HG03521 (cell line): Measurements from ENCODE around the gene TKT.
"Not testable (repeated sequence)": the region's sequence is repeated elsewhere in the genome, so short reads cannot be mapped to it uniquely, and the experiment has no call there.

ENCODE experiments used
- ATAC-seq: cut with Tn5 transposase; IDR thresholded peaks from one replicate; pipeline ENCODE4 v1.9.1; 2021; ENCODE audit warnings: mild to moderate bottlenecking, moderate library complexity; ENCODE audit not compliant: unreplicated experiment

The TKT gene, protein sequence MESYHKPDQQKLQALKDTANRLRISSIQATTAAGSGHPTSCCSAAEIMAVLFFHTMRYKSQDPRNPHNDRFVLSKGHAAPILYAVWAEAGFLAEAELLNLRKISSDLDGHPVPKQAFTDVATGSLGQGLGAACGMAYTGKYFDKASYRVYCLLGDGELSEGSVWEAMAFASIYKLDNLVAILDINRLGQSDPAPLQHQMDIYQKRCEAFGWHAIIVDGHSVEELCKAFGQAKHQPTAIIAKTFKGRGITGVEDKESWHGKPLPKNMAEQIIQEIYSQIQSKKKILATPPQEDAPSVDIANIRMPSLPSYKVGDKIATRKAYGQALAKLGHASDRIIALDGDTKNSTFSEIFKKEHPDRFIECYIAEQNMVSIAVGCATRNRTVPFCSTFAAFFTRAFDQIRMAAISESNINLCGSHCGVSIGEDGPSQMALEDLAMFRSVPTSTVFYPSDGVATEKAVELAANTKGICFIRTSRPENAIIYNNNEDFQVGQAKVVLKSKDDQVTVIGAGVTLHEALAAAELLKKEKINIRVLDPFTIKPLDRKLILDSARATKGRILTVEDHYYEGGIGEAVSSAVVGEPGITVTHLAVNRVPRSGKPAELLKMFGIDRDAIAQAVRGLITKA

DNA sequence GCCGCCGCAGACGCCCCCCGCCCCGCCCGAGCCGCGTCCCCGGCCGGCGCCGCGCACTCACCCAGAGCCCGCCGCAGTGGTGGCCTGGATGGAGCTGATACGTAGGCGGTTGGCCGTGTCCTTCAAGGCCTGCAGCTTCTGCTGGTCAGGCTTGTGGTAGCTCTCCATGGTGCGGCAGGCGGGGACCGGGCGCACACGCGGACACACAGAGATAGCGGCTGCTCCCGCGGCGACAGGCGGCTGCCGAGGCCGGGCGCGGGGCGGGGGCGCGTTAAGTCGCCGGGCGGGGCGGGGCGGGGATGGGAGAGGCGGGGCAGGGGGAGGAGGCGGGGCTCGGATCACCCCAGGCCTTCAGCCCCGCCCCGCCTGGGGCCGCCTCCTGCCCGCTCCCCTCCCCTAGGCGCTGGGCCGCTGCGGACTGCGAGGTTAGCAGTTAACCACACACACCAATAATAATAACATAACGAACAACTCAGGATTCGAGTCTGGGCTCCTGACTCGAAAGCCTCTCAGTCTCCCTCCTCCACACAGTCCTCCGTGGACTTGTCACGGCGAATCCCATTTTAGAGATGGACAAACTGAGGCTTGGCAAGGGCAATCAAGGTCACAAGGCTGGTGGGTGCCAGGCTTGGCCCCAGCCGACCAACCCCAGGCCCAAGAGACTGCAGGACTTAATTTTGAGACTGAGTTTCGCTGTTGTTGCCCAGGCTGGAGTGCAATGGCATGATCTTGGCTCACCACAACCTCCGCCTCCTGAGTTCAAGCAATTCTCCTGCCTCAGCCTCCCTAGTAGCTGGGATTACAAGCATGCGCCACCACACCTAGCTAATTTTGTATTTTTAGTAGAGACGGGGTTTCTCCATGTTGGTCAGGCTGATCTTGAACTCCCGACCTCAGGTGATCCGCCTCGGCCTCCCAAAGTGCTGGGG is at the start of gene TKT:
TKT (minus strand) TSS at position 248 of the 929 bp plus-strand sequence; CDS start at position 168, 80 bp downstream.
- peak; percentile 49 for ATAC-seq

DNA sequence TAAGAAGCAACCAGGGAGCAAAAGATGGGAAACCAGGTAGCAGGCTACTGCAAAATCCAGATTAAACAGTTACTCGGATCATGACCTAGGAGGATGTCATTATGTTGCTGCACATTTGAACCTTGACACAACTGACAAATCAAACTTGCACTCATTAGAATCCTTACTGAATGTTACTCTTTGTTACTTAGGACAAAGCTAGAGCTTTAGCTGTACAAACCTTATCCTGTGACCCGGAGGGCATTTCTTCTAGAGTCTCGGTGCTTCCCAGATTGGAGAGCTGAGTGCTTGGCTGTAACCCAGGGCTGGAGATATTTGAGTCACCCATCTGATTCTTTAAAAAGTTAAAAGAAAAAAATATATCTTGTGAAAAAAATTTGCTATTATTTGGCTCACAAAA is 48.1 kb upstream of the TKT start:
- no peak for ATAC-seq

DNA sequence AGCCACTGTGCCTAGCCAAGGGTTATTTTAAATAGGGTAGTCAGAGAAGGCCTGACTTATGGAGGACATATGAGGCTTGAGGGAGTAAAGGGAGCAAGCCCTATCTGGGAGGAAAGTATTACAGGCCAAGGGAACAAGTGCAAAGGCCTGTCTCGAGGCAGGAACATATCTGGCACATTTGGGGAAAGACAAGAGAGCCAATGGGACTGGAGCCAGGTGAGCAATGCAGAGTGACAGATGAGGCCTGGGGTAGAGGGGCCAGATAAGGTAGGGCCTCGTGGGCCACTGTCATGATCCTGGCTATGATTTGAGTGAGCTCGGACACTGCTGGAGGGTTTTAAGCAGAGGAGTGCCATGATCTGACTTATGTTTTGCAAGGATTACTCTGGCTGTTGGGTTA is 47.7 kb upstream of the TKT start:
- no peak for ATAC-seq

DNA sequence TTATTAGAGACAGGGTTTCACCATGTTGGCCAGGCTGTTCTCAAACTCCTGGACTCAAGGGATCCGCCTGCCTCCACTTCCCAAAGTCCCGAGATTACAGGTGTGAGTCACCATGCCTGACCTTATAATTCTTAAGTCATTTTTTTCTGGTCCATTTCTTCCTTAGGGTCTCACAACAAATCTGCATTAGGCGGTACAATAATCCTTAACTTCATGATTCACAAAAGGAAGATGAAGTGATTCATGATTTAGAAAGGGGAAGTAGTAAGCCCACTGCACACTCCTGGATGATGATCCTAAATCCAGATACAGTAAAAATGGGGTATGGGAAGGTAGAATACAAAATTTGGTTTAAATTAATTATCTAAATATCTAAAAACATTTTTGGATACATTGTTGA is 45.0 kb upstream of the TKT start:
- ATAC-seq, result no peak

DNA sequence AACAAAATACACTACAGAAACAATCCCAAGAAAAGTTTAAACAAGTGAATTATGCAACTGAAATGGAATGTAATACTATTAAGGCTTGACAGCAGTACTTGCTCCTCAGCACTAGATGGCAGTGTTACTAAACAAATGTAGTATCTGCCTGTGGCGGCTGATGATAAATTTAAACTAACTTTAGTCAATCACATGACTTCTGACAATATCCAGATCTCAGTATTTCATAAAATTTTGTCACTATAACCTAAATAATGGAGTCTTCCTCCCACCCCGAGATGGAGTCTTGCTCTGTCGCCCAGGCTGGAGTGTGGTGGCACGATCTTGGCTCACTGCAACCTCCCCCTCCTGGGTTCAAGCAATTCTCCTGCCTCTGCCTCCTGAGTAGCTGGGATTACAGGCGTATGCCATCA is 43.8 kb upstream of the TKT start:
- ATAC-seq, result not testable (repeated sequence)

DNA sequence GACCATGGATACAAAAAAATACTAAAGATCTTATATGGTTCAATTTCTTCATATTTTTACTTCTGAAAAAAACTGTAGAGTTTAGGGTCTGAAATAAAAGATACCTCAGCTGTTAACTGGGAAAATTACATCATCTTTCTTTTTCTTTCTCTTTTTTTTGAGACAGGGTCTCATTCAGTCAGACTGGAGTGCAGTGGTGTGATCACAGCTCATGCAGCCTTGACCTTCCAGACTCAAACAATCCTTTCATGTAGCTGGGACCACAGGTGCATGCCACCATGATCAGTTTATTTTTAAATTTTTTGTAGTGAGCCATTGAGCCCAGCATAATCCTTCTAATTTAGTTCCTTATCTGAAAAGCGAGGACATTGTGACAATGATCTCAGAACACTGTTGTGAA is 39.6 kb upstream of the TKT start:
- ATAC-seq, result no peak

DNA sequence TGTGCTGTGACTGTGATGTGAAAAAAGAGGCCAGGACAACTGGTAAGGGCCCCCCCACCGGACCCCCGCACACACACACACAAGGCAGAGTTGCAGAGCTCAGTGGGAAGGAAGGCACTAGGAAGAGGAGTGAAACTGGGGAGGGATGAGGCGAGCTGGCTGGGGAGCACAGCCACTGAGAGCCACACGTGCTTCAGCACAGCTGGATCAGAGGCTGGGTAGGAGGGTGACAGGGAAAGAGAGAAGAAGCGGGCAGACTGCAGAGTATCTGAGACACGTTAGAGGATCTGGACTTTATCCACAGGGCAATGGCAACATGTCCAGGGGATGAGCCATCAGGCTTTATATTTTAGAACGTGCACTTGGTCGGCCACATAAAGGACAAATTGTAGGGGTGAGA is 38.0 kb upstream of the TKT start:
- ATAC-seq, result no peak

DNA sequence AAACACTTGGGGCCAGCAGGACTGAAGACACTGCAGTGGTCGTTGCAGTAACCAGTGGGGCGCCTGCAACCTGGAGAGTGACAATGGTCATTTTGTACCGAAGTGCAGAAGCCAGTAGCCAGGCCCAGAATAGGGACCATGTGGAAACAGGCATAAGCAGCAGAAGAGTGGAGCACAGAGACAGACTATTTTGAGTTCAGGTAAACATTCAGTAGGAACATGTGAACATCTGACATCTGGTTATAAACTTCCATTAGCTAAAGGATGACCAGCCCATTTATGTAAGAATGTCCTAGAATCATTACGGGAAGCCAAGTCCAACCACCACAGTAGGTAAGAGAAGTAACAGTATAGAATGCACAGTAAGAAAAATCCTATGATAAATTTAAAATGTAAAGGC is 32.4 kb upstream of the TKT start:
- ATAC-seq, result no peak

DNA sequence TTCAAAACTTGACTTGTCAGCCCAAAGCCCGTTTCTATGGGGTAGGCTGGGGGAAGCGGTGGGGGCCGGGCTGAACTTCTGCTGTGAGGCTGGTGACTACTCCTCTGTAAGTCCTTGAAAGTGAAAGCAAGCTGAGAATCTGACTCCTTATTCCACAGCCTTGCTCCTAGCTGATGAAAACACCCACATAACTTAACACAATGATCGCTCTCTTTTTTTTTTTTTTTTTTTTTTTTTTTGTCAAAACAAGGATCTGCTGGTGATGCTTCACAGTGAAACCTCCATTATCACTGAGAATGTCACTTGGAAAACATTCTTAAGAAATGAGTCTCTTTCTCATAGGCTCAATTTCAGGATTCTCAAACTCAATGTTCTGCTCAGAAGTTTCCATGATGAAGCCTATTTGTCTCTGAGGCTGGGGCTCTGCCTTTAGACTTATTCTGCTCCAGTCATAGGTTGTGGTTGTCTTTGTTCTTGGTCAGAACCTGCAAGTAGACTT is 31.4 kb upstream of the TKT start:
- no peak for ATAC-seq

DNA sequence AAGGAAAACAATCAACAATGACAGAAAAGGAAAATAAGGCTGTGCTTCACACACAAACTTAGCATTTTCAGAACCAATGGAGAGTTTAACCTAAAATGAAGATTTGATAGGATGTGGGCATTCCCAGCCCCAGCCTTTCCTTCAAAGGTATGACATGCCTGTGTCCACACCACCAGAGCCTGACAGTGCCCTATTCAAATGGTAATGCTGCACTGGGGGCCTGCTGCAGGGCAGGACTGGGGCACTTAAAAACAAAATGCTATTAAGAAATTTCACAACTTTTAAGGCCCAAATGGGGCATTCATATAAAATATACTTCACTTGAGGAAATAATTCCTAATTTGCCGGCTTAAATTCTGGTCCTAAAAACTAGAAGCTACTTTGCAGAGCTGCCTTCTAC is 30.9 kb upstream of the TKT start:
- ATAC-seq, result no peak

DNA sequence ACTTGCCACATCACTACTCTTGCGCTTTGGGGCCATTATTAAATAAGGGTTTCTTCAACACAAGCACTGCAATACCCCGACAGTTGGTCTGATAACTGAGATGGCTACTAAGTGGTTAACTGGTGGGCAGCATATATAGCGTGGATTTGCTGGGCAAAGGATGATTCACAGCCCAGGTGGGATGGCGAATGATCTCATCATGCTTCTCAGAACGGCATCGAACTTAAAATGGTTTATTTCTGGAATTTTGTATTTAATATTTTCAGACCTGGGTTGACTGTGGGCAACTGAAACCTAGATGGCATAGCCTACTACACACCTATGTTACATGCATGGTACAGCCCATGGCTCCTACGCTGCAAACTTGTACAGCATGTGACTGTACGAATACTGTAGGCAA is 26.8 kb upstream of the TKT start:
- no peak for ATAC-seq

DNA sequence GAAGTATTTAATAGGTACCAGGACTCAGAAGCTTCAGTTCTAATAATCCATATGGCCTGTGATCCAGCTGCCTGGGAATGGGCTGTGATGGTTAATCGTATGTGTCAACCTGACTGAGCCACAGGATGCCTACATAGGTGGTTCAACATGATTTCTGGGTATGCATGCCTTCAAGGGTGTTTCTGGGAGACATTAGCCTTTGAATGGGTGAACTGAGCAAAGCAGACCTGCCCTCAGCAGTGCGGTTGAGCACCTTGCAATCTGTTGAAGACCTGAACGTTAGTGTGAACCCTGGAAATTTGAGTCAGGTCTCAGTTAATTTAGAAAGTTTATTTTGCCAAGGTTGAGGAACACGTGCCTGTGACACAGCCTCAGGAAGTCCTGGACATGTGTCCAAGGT is 22.8 kb upstream of the TKT start:
- ATAC-seq, result no peak

DNA sequence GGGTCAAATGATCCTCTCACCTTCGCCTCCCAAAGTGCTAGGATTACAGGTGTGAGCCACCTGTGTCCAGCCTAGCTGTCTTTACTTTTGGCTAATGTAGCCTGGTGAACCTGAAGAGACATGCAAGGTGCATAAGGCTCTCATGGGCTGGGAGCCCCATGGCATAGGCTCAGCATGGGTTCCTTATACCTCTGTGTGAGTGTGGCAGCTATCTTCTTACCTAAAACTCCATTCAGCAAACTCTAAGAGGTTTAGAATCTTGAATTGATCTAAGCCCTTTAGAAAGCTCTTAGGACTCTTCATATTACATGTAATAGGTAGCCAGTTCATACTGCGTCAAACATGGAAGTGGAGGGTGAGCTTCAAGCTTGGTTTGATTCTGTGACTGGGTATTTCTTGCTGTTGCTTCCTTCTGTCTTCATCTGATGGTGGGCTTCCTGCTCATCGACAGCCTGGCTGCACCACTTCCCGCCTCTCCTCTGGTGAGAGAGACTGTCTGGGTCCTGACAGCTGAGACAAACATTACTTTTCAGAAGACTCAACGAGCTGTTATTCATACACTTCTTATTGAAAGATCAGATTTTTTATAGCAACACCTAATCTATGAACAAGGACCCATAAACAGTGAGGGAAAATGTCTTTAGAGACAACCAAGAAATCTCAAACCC is 19.2 kb upstream of the TKT start:
- ATAC-seq, result no peak

DNA sequence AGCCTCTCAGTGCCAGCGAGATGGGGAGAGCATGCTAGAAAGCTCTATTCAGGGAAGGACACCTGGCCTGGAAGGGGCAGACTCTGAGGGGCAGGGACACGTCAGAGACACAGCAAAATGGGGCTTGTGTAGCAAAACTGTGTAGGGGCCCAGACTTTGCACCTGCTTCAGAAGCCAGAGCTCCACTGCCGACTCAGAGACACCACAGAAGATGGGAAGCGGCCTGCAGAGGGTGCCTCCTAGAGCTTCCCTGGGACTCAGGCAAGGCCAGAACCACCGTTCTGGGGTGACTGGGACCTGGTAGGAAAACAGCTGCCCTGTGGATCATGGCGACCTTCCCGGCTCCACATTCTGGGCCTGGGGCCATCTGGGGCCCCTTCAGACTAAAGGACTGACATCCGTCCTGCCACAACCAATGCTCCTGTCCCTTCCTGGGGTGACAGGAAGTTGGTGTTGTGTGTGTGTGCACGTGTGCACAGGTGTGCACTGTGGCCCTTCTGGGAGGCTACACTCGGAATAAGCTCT is 17.4 kb upstream of the TKT start:
- ATAC-seq, result no peak

DNA sequence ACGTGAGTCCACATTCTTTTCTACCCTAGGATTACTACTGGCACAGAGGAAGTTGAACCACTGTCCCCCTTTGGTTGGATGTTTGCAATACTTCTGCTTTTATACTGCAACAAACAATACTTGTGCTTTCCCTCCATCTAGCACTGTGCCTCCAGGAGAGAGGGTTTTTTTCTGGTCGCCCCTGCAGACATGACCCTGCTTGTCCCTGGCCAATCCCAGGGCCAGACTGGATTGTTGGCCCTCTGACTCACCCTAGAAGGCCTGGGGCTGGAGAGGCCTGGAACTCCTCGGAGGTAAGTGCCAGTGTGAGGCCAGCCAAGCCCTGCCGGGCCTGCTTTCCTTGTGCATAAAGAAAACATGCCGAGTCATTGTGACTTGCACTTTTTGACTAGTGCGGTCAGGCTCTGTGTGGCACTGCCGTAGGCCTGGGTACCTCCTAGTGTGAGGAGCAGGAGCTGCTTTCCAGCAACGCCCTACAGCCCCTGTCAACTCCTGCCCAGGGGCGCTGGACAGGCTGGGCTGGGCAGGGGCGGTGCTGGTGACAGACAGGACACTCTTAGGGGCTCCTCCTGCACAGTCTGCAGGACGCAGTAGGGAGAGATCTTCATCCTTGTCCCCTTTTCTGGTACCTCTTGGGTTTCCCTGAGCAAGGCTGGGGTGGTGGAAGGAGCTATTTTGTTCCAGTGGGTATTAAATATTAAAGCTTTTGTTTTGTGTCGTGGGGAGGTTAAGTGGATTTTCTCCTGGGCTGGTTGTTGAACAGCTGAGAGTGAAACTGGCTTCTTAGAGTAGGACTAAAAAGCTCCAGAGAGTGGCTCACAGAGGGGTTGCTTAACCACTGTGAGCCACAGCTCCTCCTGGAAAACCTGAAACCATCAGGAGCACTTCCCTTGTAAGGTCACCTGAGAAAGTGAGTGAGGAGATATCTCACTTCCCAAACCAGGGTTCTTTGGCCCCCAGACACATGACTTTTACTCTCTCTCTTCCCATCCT is 14.4 kb upstream of the TKT start:
- no peak for ATAC-seq

DNA sequence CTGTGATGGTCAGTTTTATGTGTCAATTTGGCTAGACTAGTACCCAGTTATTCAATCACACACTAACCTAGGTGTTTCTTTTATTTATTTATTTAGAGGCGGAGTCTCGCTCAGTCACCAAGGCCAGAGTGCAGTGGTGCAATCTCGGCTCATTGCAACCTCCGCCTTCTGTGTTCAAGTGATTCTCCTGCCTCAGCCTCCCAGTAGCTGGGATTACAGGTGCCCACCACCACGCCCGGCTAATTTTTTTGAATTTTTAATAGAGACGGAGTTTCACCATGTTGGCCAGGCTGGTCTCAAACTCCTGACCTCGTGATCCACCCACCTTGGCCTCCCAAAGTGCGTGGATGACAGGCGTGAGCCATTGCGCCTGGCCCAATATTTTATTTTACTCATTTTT is 13.4 kb upstream of the TKT start:
- not testable (repeated sequence) for ATAC-seq

DNA sequence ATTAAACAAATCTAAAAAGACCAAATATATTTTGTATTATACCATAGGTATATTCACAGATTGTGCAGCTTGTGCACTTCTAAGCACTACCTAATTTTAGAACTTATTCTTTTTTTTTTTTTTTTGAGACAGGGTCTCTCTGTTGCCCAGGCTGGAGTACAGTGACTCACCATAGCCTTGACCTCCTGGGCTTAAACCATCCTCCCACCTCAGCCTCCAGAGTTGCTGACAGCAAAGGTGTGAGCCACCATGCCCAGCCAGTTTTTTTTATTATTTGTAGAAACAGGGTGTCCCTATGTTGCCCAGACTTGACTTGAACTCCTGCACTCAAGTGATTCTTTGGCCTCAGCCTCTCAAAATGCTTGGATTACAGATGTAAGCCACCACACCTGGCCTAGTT is 11.9 kb upstream of the TKT start:
- no peak for ATAC-seq

DNA sequence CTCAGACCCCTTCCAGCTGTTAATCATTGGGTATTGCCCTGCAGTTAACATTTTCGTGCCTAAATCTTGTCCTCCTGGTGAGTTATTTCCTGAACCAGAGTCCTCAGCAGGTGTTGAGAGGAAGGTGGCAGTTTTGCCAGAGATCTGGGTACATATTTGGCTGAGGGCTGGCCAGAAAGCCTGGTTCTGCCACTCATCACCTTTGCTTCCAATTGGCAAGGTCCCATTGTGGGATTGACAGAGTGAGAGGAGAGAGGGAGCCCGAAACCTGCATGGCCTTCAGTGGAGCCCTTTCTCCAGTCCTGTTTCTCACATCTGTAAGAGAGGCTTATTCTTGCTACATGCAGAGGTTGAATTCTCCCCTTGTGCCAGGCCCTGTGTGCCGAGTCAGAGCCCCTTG is 8.9 kb upstream of the TKT start:
- no peak for ATAC-seq

DNA sequence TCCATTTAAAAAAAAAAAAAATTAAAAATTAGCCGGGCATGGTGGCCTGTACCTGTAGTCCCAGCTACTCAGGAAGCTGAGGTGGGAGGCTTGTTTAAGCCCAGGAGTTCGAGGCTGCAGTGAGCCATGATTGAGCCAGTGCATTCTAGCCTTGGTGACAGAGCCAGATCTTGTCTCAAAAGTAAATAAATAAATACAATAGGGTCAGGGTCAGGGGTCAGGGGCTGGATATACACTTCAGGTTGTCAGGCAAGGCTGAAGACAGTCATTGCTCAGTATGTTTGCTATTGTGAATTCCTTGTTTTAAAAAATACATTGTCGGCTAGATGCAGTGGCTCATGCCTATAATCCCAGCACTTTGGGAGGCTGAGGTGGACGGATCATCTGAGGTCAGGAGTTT is 8.1 kb upstream of the TKT start:
- no peak for ATAC-seq
